Trophoblast cell (in vitro differentiated cells and primary cell): ENCODE data around the gene STIM1.

Experiments
- DNase-seq, 2 donors: peaks; one replicate each; pipeline ENCODE4 v3.0.0-alpha.2; 2016
- H2AFZ ChIP-seq: 2 replicates; pipeline ENCODE4 v1.6.1; 2013; ENCODE audit warnings: low read length, moderate library complexity, mild to moderate bottlenecking; ENCODE audit not compliant: insufficient read depth, poor library complexity
- H2AK5ac ChIP-seq: 2 replicates; pipeline ENCODE4 v1.6.1; 2013; ENCODE audit warnings: mild to moderate bottlenecking, low read length
- H2BK120ac ChIP-seq: 2 replicates; pipeline ENCODE4 v1.6.1; 2013; ENCODE audit warnings: low read length, mild to moderate bottlenecking, moderate library complexity; ENCODE audit not compliant: insufficient read depth, poor library complexity
- H2BK12ac ChIP-seq: 2 replicates; pipeline ENCODE4 v1.6.1; 2013; ENCODE audit warnings: mild to moderate bottlenecking, low read length, moderate library complexity
- H2BK5ac ChIP-seq: 2 replicates; pipeline ENCODE4 v1.6.1; 2013; ENCODE audit warnings: low read length, low read depth, moderate library complexity, mild to moderate bottlenecking; ENCODE audit not compliant: poor library complexity
- H3K14ac ChIP-seq: 2 replicates; pipeline ENCODE4 v1.6.1; 2013; ENCODE audit warnings: mild to moderate bottlenecking, low read length
- H3K18ac ChIP-seq: 2 replicates; pipeline ENCODE4 v1.6.1; 2013; ENCODE audit warnings: mild to moderate bottlenecking, low read length
- H3K23ac ChIP-seq: 2 replicates; pipeline ENCODE4 v1.6.1; 2013; ENCODE audit warnings: low read length
- H3K27ac ChIP-seq: 2 replicates; pipeline ENCODE4 v1.5.1; 2013; ENCODE audit warnings: low read depth, mild to moderate bottlenecking, inconsistent platforms, low read length, moderate library complexity
- H3K27me3 ChIP-seq: 2 replicates; pipeline ENCODE4 v1.6.1; 2013; ENCODE audit warnings: inconsistent platforms, mild to moderate bottlenecking, low read length, moderate library complexity; ENCODE audit not compliant: insufficient read depth
- H3K36me3 ChIP-seq, 2 experiments: 1 replicate in 1 of 2; 2 replicates in 1 of 2; pipeline ENCODE4 v1.6.1; 2013; ENCODE audit warnings: low read length in 2 of 2, mild to moderate bottlenecking in 2 of 2, moderate library complexity in 1 of 2; ENCODE audit not compliant: insufficient read depth in 2 of 2, control insufficient read depth in 1 of 2
- H3K4ac ChIP-seq: 2 replicates; pipeline ENCODE4 v1.6.1; 2013; ENCODE audit warnings: low read depth, mild to moderate bottlenecking, low read length, moderate library complexity
- H3K4me1 ChIP-seq, 2 experiments: 1 replicate in 1 of 2; 2 replicates in 1 of 2; pipeline ENCODE4 v1.6.1; 2013; ENCODE audit warnings: low read length in 2 of 2, mild to moderate bottlenecking in 2 of 2, moderate library complexity in 1 of 2; ENCODE audit not compliant: insufficient read depth in 2 of 2, control insufficient read depth in 1 of 2
- H3K4me2 ChIP-seq: 2 replicates; pipeline ENCODE4 v1.6.1; 2013; ENCODE audit warnings: inconsistent platforms, mild to moderate bottlenecking, low read length, moderate library complexity
- H3K4me3 ChIP-seq: 2 replicates; pipeline ENCODE4 v1.5.1; 2013; ENCODE audit warnings: mild to moderate bottlenecking, low read depth, low read length, inconsistent platforms
- H3K79me1 ChIP-seq: one replicate; pipeline ENCODE4 v1.6.1; 2013; ENCODE audit warnings: low read length
- H3K79me2 ChIP-seq: 2 replicates; pipeline ENCODE4 v1.6.1; 2013; ENCODE audit warnings: low read length, mild to moderate bottlenecking; ENCODE audit not compliant: control insufficient read depth, insufficient read depth, poor library complexity
- H3K9ac ChIP-seq: 2 replicates; pipeline ENCODE4 v1.6.1; 2013; ENCODE audit warnings: mild to moderate bottlenecking, low read length
- H3K9me3 ChIP-seq: 2 replicates; pipeline ENCODE4 v1.6.1; 2013; ENCODE audit warnings: low read depth, mild to moderate bottlenecking, control low read depth, inconsistent platforms, low read length; ENCODE audit not compliant: insufficient read depth
- H4K12ac ChIP-seq: 2 replicates; pipeline ENCODE4 v1.6.1; 2013; ENCODE audit warnings: low read depth, mild to moderate bottlenecking, low read length, moderate library complexity
- H4K8ac ChIP-seq: 2 replicates; pipeline ENCODE4 v1.6.1; 2013; ENCODE audit warnings: low read depth, mild to moderate bottlenecking, low read length, moderate library complexity
- H4K91ac ChIP-seq: one replicate; pipeline ENCODE4 v1.6.1; 2013; ENCODE audit warnings: low read depth, mild to moderate bottlenecking, low read length, moderate library complexity
- WGBS: extraction: QIAGEN DNeasy Blood & Tissue Kit; methylation state at CpG from one replicate; pipeline ENCODE4 v1.1.7; 2013; ENCODE audit warnings: missing lambda C conversion rate; ENCODE audit not compliant: insufficient read length, insufficient coverage; ENCODE audit errors: extremely low coverage; 5-methylcytosine and 5-hydroxymethylcytosine counted together

STIM1 gene

DNA sequence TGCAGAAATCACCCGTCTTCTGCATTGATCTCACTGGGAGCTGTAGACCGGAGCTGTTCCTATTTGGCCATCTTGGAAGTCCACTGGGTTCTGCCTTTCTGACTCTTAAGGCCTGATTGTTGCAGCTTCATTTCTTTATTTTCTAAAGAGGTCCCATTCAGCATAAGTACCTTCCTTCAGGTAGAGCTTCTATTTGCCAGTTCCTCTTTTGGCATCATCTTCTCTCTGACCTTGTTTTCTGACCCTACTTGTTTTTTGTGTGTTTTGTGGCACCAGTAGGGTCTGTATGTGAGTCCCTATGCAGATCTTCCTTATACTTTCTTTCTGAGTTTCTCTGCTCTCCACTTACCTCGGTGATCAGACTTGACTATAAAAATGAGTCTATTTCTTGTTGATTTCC is 161.7 kb downstream of the STIM1 start:
- H3K4me3 ChIP-seq = no peak overlapping the region
- H3K79me2 ChIP-seq = no peaks in the 10 kb centered on the region
- H4K91ac ChIP-seq = no peak overlapping the region
- peaks cover 4% of the 10 kb centered on the region for H3K79me1 ChIP-seq
- H2BK12ac ChIP-seq = no peak overlapping the region
- H3K9ac ChIP-seq = no peak overlapping the region
- H4K12ac ChIP-seq = no peak overlapping the region
- no peak for DNase-seq
- H2AK5ac ChIP-seq = no peak overlapping the region
- H3K27ac ChIP-seq = no peak overlapping the region
- no peak overlapping the region for H2BK5ac ChIP-seq
- H3K14ac ChIP-seq = no peak overlapping the region
- peaks cover 0 to 1% of the 10 kb centered on the region in 2 experiments for H3K36me3 ChIP-seq
- no peak overlapping the region for H2AFZ ChIP-seq
- no peaks in the 10 kb centered on the region for H3K9me3 ChIP-seq
- H3K27me3 ChIP-seq = no peaks in the 10 kb centered on the region
- no peak overlapping the region for H2BK120ac ChIP-seq
- H3K4ac ChIP-seq = no peak overlapping the region
- no peak overlapping the region for H3K23ac ChIP-seq
- peaks cover 0 to 6% of the 10 kb centered on the region in 2 experiments for H3K4me1 ChIP-seq
- H3K4me2 ChIP-seq = no peak overlapping the region
- H3K18ac ChIP-seq = no peak overlapping the region
- WGBS = no CpG with 5 or more reads among the region's 3 CpGs
- no peak overlapping the region for H4K8ac ChIP-seq

DNA sequence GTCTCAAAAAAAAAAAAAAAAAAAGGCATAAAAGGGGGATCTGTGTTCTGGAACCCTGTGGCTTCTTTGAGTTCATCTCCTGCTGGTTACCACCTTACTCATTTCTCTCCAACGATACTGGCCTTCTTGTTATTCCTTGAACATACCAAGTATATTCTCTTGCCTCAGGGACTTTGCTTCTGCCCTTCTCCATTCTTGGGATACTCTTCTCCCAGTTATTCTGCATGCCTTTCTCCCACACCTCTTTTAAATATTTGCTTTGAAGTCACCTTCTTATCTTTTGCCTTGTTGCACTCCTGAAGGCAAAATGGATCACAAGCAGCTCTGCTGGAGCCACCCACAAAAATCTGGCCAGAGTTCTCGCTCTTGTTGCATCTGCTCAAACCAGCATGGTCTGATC is 163.2 kb downstream of the STIM1 start:
- Histone ChIP-seq H4K8ac (no peak overlapping the region), H2BK12ac (no peak overlapping the region), H4K91ac (no peak overlapping the region), H3K4me3 (no peak overlapping the region), H3K4ac (no peak overlapping the region), H3K27ac (no peak overlapping the region), H3K9ac (no peak overlapping the region), H3K18ac (no peak overlapping the region), H3K79me2 (no peaks in the 10 kb centered on the region), H3K14ac (no peak overlapping the region), H3K4me2 (peak overlapping the region; percentile 47), H3K23ac (no peak overlapping the region), H3K36me3 (peaks cover 0 to 1% of the 10 kb centered on the region in 2 experiments), H4K12ac (no peak overlapping the region), H2BK120ac (no peak overlapping the region), H2AFZ (no peak overlapping the region), H3K27me3 (no peaks in the 10 kb centered on the region), H3K9me3 (no peaks in the 10 kb centered on the region), H3K4me1 (peaks cover 0 to 6% of the 10 kb centered on the region in 2 experiments), H2AK5ac (no peak overlapping the region), H3K79me1 (peaks cover 4% of the 10 kb centered on the region), H2BK5ac (no peak overlapping the region)
- DNase-seq = peak; percentile 91 to 99
- no CpG with 5 or more reads among the region's 2 CpGs for WGBS

DNA sequence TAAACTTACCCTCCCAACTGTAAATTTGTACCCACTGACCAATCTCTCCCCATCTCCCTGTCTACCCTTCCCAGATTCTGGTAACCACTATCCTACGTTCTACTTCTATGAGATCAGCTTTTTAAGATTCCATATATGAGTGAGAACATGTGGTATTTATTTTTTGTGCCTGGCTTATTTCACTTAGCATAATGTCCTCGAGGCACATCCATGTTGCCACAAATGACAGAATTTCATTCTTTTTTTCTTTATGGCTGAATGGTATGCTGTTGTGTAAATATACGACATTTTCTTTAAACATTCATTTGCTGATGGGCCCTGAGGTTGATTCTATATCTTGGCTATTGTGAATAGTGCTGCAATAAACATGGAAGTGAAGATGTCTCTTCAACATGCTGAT is 164.4 kb downstream of the STIM1 start:
- DNase-seq = peak; percentile 72 to 89
- no peak overlapping the region for H3K4ac ChIP-seq
- no peak overlapping the region for H3K23ac ChIP-seq
- H2AK5ac ChIP-seq = no peak overlapping the region
- H3K14ac ChIP-seq = no peak overlapping the region
- peaks cover 0 to 1% of the 10 kb centered on the region in 2 experiments for H3K36me3 ChIP-seq
- H3K79me1 ChIP-seq = peaks cover 4% of the 10 kb centered on the region
- no peak overlapping the region for H2AFZ ChIP-seq
- no peak overlapping the region for H3K18ac ChIP-seq
- H3K79me2 ChIP-seq = no peaks in the 10 kb centered on the region
- H3K27me3 ChIP-seq = no peaks in the 10 kb centered on the region
- no peak overlapping the region for H2BK120ac ChIP-seq
- WGBS = no CpG with 5 or more reads among the region's 3 CpGs
- H2BK5ac ChIP-seq = no peak overlapping the region
- no peak overlapping the region for H3K4me3 ChIP-seq
- no peaks in the 10 kb centered on the region for H3K9me3 ChIP-seq
- H4K8ac ChIP-seq = no peak overlapping the region
- H3K4me1 ChIP-seq = peaks cover 0 to 6% of the 10 kb centered on the region in 2 experiments
- H3K9ac ChIP-seq = no peak overlapping the region
- no peak overlapping the region for H3K4me2 ChIP-seq
- no peak overlapping the region for H3K27ac ChIP-seq
- no peak overlapping the region for H4K12ac ChIP-seq
- no peak overlapping the region for H4K91ac ChIP-seq
- H2BK12ac ChIP-seq = no peak overlapping the region

DNA sequence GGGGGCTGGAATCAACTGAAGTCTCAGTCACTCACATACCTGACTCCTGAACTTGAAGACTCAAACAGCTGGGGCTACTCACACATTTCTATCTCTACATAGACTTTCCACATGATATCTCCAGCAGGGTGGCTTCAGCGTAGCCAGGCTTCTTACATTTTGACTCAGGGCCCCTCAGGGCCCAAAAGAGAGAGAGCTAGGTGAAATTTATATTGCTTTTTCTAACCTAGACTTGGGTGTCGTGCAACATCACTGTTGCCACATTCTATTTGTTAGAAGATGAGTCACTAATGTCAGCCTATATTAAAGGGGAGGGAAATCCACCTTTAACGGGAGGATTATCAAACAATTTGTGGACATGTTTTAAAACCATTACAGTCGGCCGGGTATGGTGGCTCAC is 167.2 kb downstream of the STIM1 start:
- H3K79me1 ChIP-seq = peaks cover 4% of the 10 kb centered on the region
- no peak overlapping the region for H2BK12ac ChIP-seq
- no peak overlapping the region for H3K27ac ChIP-seq
- WGBS = no CpG with 5 or more reads among the region's 5 CpGs
- H3K9ac ChIP-seq = no peak overlapping the region
- no peak overlapping the region for H2BK120ac ChIP-seq
- no peak overlapping the region for H3K4me2 ChIP-seq
- H3K4me1 ChIP-seq = peaks cover 0 to 6% of the 10 kb centered on the region in 2 experiments
- peaks cover 0 to 1% of the 10 kb centered on the region in 2 experiments for H3K36me3 ChIP-seq
- no peak overlapping the region for H3K4me3 ChIP-seq
- H3K9me3 ChIP-seq = no peaks in the 10 kb centered on the region
- H4K12ac ChIP-seq = no peak overlapping the region
- H3K18ac ChIP-seq = no peak overlapping the region
- no peak overlapping the region for H2AFZ ChIP-seq
- H3K14ac ChIP-seq = no peak overlapping the region
- peak; percentile 74 to 77 for DNase-seq
- H3K79me2 ChIP-seq = no peaks in the 10 kb centered on the region
- no peaks in the 10 kb centered on the region for H3K27me3 ChIP-seq
- no peak overlapping the region for H4K8ac ChIP-seq
- H4K91ac ChIP-seq = no peak overlapping the region
- no peak overlapping the region for H2BK5ac ChIP-seq
- no peak overlapping the region for H3K23ac ChIP-seq
- H2AK5ac ChIP-seq = no peak overlapping the region
- H3K4ac ChIP-seq = no peak overlapping the region
